Measurements from ENCODE around the gene EPHA2.

DNA sequence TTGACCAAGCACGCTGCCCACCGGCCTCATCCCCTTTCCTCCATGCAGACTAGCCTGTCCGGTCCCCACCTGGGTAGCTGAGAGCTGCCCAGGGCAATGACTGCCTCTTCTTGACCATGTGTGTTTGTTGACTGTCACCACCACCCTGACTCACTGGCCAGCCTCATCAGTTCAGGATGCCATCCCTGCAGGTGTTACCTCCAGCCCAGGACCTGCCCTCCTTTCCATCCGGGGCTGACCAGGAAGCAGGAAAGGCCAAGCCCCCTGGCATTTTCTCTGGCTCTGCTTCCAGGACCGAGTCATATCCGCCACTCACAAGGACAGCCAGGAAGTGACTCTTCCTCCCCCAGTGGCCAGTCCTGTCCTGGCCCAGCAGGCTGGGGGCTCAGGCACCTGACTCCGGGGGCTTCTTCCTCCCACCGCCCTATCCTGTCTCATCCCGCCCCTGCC is 17.1 kb downstream of the EPHA2 start:
- TF ChIP-seq EZH2phosphoT487 (IDR thresholded peaks at IDR 0.05; ENCODE audit: borderline replicate concordance, low read depth, low read length): no peak
- TF ChIP-seq, protein P1, sequence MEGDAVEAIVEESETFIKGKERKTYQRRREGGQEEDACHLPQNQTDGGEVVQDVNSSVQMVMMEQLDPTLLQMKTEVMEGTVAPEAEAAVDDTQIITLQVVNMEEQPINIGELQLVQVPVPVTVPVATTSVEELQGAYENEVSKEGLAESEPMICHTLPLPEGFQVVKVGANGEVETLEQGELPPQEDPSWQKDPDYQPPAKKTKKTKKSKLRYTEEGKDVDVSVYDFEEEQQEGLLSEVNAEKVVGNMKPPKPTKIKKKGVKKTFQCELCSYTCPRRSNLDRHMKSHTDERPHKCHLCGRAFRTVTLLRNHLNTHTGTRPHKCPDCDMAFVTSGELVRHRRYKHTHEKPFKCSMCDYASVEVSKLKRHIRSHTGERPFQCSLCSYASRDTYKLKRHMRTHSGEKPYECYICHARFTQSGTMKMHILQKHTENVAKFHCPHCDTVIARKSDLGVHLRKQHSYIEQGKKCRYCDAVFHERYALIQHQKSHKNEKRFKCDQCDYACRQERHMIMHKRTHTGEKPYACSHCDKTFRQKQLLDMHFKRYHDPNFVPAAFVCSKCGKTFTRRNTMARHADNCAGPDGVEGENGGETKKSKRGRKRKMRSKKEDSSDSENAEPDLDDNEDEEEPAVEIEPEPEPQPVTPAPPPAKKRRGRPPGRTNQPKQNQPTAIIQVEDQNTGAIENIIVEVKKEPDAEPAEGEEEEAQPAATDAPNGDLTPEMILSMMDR (conservative IDR thresholded peaks at IDR 0.05; ENCODE audit: low read length): no peak

All from OCI-LY7 (cell line).